SK-N-SH treated with all-trans-retinoic acid at 6 μM for 48 hours (cell line): Measurements from ENCODE around the gene RFX8.

Experiments used
- CREB5 ChIP-seq: fragments of 250-450 bp; sonication (Bioruptor Pico); IDR thresholded peaks from 2 replicates; pipeline ENCODE4 v1.5.1; 2020; ENCODE audit warnings: low read depth, mild to moderate bottlenecking, moderate library complexity
- ISL1 ChIP-seq: fragments of 250-450 bp; sonication (Bioruptor Pico); IDR thresholded peaks from 2 replicates; pipeline ENCODE4 v2.1.2; 2022; ENCODE audit warnings: mild to moderate bottlenecking, moderate library complexity
- PATZ1 ChIP-seq: fragments of 250-450 bp; sonication (Bioruptor Pico); IDR thresholded peaks from 2 replicates; pipeline ENCODE4 v1.8.0; 2020; ENCODE audit warnings: mild to moderate bottlenecking, moderate library complexity, borderline replicate concordance
- RARB ChIP-seq: fragments of 250-450 bp; sonication (Bioruptor Pico); IDR thresholded peaks from 2 replicates; pipeline ENCODE4 v1.8.0; 2021; ENCODE audit warnings: mild to moderate bottlenecking, moderate library complexity
- SNAI2 ChIP-seq: fragments of 250-450 bp; sonication (Bioruptor Pico); IDR thresholded peaks from 2 replicates; pipeline ENCODE4 v1.5.0; 2020; ENCODE audit warnings: mild to moderate bottlenecking, moderate library complexity
- ZC3H10 ChIP-seq: fragments of 250-450 bp; sonication (Bioruptor Pico); IDR thresholded peaks from 2 replicates; pipeline ENCODE4 v1.5.1; 2021; ENCODE audit warnings: mild to moderate bottlenecking, moderate library complexity
- ZFP30 ChIP-seq: fragments of 450-650 bp; formaldehyde crosslinking; IDR thresholded peaks from 2 replicates; pipeline ENCODE4 v1.5.0; 2022; ENCODE audit warnings: mild to moderate bottlenecking, moderate library complexity
- ZNF70 ChIP-seq: fragments of 450-650 bp; formaldehyde crosslinking; IDR thresholded peaks from 2 replicates; pipeline ENCODE4 v1.5.0; 2020; ENCODE audit warnings: mild to moderate bottlenecking, moderate library complexity

- no peak for TF ChIP-seq ISL1 (CRISPR knock-in tag)
- TF ChIP-seq ZC3H10: no peak
- no peak for TF ChIP-seq PATZ1 (CRISPR knock-in tag)
- TF ChIP-seq RARB (CRISPR knock-in tag): no peak
- TF ChIP-seq ZNF70 (CRISPR knock-in tag): no peak
- TF ChIP-seq ZFP30 (CRISPR knock-in tag): no peak
- TF ChIP-seq CREB5: no peak
- TF ChIP-seq SNAI2: no peak
Measured at GRCh38 chr2:101426822-101427221, 48.1 kb downstream of the RFX8 start.
